HepG2 (cell line): ENCODE results near the gene OSBP. TPM values are rescaled to one million over a fixed set of nuclear protein-coding genes. Genes with fewer than 3 reads are reported as not detected.

Experiments
- GABPB1 ChIP-seq: IDR thresholded peaks from 2 replicates; pipeline ENCODE4 v1.6.1; 2016; ENCODE audit warnings: mild to moderate bottlenecking, missing genetic modification reagents, moderate library complexity, missing compliant biosample characterization
- GPN1 ChIP-seq: sonication (generic); formaldehyde crosslinking; IDR thresholded peaks from 2 replicates; pipeline ENCODE4 v1.5.1; 2020; ENCODE audit warnings: missing genetic modification reagents, borderline replicate concordance
- KDM2A ChIP-seq: sonication (generic); formaldehyde crosslinking; IDR thresholded peaks from 2 replicates; pipeline ENCODE4 v1.4.0; 2020; ENCODE audit warnings: low read depth, missing genetic modification reagents, borderline replicate concordance
- MEIS1 ChIP-seq: sonication (generic); formaldehyde crosslinking; IDR thresholded peaks from 2 replicates; pipeline ENCODE4 v1.9.0; 2021; ENCODE audit warnings: mild to moderate bottlenecking, missing genetic modification reagents, moderate library complexity, borderline replicate concordance
- MIXL1 ChIP-seq: IDR thresholded peaks from 2 replicates; pipeline ENCODE4 v1.6.1; 2016
- NR2F2 ChIP-seq: IDR thresholded peaks from 2 replicates; pipeline ENCODE4 v1.6.1; 2012; ENCODE audit warnings: low read depth, inconsistent platforms, borderline replicate concordance
- SKI ChIP-seq: fragments of 450-650 bp; IDR thresholded peaks from one replicate; pipeline ENCODE4 v1.6.1; 2018; ENCODE audit warnings: mild to moderate bottlenecking; ENCODE audit not compliant: partially characterized antibody
- SMARCC2 ChIP-seq: fragments of 450-650 bp; IDR thresholded peaks from 2 replicates; pipeline ENCODE4 v1.6.1; 2017; ENCODE audit warnings: antibody characterized with exemption, mild to moderate bottlenecking
- SNAPC2 ChIP-seq: sonication (generic); formaldehyde crosslinking; IDR thresholded peaks from 2 replicates; pipeline ENCODE4 v1.8.1; 2022; ENCODE audit warnings: mild to moderate bottlenecking, missing genetic modification reagents
- SP140L ChIP-seq: sonication (generic); formaldehyde crosslinking; IDR thresholded peaks from 2 replicates; pipeline ENCODE4 v1.4.0; 2020; ENCODE audit warnings: missing genetic modification reagents, borderline replicate concordance
- SRF ChIP-seq: IDR thresholded peaks from 2 replicates; pipeline ENCODE4 v1.6.1; 2011; ENCODE audit warnings: mild to moderate bottlenecking, low read depth, low read length, moderate library complexity
- TEAD3 ChIP-seq: optimal IDR thresholded peaks from 2 replicates; pipeline ENCODE3; 2016; ENCODE audit warnings: borderline replicate concordance
- TRIM22 ChIP-seq: fragments of 450-650 bp; IDR thresholded peaks from 2 replicates; pipeline ENCODE4 v1.6.1; 2017
- ZNF280D ChIP-seq: sonication (generic); formaldehyde crosslinking; IDR thresholded peaks from 2 replicates; pipeline ENCODE4 v1.5.1; 2020; ENCODE audit warnings: mild to moderate bottlenecking, missing genetic modification reagents
- ZNF296 ChIP-seq: sonication (generic); formaldehyde crosslinking; conservative IDR thresholded peaks from 2 replicates; pipeline ENCODE4 v1.5.0; 2020; ENCODE audit warnings: mild to moderate bottlenecking, missing genetic modification reagents
- ZNF367 ChIP-seq: sonication (generic); formaldehyde crosslinking; IDR thresholded peaks from 2 replicates; pipeline ENCODE4 v1.4.0; 2020; ENCODE audit warnings: missing genetic modification reagents, borderline replicate concordance
- ZNF441 ChIP-seq: sonication (generic); formaldehyde crosslinking; IDR thresholded peaks from 2 replicates; pipeline ENCODE4 v1.7.0; 2021; ENCODE audit warnings: missing genetic modification reagents, borderline replicate concordance
- ZNF749 ChIP-seq: sonication (generic); formaldehyde crosslinking; IDR thresholded peaks from 2 replicates; pipeline ENCODE4 v1.8.0; 2022; ENCODE audit warnings: mild to moderate bottlenecking, missing genetic modification reagents, moderate library complexity, borderline replicate concordance
- polyA plus RNA-seq, 8 experiments: library from polyadenylated mRNA; depleted of rRNA in 3 of 8; stranded (reverse) in 7 of 8; unstranded in 1 of 8; fragments of >200 nt; fragmentation: Illumina TruSeq in 4 of 8; extraction: Trizol in 4 of 8; gene quantifications; 2 replicates each; pipeline versions ENCODE4 v1.2.1 to v1.2.3, GENCODE V29; 2011 to 2016; ENCODE audit warnings: low read depth in 4 of 8, missing spikeins in 1 of 8, mixed read lengths in 1 of 8; ENCODE audit not compliant: insufficient read depth in 1 of 8
- total RNA-seq, 5 experiments: library from RNA; depleted of rRNA; stranded (reverse); fragments of >200 nt; fragmentation: Illumina TruSeq; extraction: Trizol; gene quantifications; 2 replicates each; pipeline ENCODE4 v1.2.3, GENCODE V29; 2016; ENCODE audit warnings: low read depth in 1 of 5
- TF ChIP-seq, protein P1 (sequence below): IDR thresholded peaks from 2 replicates; pipeline ENCODE4 v1.6.1; 2016
- TF ChIP-seq, protein P2 (sequence below): sonication (generic); formaldehyde crosslinking; conservative IDR thresholded peaks from 2 replicates; pipeline ENCODE4 v1.8.0; 2022; ENCODE audit warnings: low read depth, missing genetic modification reagents
- TF ChIP-seq, protein P3 (sequence below): sonication (generic); formaldehyde crosslinking; IDR thresholded peaks from 2 replicates; pipeline ENCODE4 v1.5.0; 2020; ENCODE audit warnings: missing genetic modification reagents
- TF ChIP-seq, protein P4 (sequence below): IDR thresholded peaks from 2 replicates; pipeline ENCODE4 v1.6.1; 2016; ENCODE audit warnings: missing genetic modification reagents, missing compliant biosample characterization

OSBP gene
- total and polyA plus RNA-seq, 2 of the 13 experiments (the other 11 are each of a cell fraction or from before 2014, with no cell fraction given): 12.1 to 13.5 TPM

DNA sequence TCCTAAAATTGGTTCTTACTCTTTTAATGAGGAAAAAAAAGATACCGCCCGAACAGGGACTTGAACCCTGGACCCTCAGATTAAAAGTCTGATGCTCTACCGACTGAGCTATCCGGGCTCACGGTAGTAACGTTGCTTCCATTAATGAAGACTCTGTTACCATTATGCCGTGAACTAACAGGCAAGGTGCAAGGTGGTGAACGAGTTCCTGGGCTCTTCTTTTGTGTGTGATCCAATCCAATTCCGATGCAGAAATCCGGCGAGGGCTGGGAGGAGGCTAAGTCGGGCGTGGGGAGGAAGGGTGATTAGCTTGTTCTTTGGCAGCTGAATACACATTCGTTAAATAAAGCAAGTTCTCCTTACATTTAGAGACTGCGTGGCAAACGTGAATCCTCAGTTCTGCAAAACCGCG is 55.3 kb downstream of the OSBP start (continued):
- TF ChIP-seq, protein P1, sequence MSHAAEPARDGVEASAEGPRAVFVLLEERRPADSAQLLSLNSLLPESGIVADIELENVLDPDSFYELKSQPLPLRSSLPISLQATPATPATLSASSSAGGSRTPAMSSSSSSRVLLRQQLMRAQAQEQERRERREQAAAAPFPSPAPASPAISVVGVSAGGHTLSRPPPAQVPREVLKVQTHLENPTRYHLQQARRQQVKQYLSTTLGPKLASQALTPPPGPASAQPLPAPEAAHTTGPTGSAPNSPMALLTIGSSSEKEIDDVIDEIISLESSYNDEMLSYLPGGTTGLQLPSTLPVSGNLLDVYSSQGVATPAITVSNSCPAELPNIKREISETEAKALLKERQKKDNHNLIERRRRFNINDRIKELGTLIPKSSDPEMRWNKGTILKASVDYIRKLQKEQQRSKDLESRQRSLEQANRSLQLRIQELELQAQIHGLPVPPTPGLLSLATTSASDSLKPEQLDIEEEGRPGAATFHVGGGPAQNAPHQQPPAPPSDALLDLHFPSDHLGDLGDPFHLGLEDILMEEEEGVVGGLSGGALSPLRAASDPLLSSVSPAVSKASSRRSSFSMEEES (CRISPR knock-in tag): no peak
- no peak for TF ChIP-seq GPN1
- TF ChIP-seq SP140L (CRISPR knock-in tag): no peak
- TF ChIP-seq, protein P2, sequence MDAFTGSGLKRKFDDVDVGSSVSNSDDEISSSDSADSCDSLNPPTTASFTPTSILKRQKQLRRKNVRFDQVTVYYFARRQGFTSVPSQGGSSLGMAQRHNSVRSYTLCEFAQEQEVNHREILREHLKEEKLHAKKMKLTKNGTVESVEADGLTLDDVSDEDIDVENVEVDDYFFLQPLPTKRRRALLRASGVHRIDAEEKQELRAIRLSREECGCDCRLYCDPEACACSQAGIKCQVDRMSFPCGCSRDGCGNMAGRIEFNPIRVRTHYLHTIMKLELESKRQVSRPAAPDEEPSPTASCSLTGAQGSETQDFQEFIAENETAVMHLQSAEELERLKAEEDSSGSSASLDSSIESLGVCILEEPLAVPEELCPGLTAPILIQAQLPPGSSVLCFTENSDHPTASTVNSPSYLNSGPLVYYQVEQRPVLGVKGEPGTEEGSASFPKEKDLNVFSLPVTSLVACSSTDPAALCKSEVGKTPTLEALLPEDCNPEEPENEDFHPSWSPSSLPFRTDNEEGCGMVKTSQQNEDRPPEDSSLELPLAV (CRISPR knock-in tag): no peak
- TF ChIP-seq NR2F2: no peak; the same call in 1 of the 2 replicates
- TF ChIP-seq ZNF749: no peak
- peak; percentile 13 for TF ChIP-seq TEAD3 (CRISPR knock-in tag)
- TF ChIP-seq SRF: no peak
- TF ChIP-seq SMARCC2: no peak
- TF ChIP-seq ZNF367 (CRISPR knock-in tag): no peak
- no peak for TF ChIP-seq SKI
- peak; percentile 36; the same call in 1 of the 2 replicates for TF ChIP-seq ZNF280D
- no peak for TF ChIP-seq TRIM22
- TF ChIP-seq ZNF441 (CRISPR knock-in tag): no peak
- TF ChIP-seq GABPB1 (CRISPR knock-in tag): no peak; the same call in 1 of the 2 replicates
- peak; percentile 81 for TF ChIP-seq MIXL1 (CRISPR knock-in tag)
- TF ChIP-seq ZNF296 (CRISPR knock-in tag): no peak
- TF ChIP-seq KDM2A (CRISPR knock-in tag): no peak; the same call in 1 of the 2 replicates
- TF ChIP-seq MEIS1 (CRISPR knock-in tag): no peak
- no peak for TF ChIP-seq SNAPC2
- TF ChIP-seq, protein P3, sequence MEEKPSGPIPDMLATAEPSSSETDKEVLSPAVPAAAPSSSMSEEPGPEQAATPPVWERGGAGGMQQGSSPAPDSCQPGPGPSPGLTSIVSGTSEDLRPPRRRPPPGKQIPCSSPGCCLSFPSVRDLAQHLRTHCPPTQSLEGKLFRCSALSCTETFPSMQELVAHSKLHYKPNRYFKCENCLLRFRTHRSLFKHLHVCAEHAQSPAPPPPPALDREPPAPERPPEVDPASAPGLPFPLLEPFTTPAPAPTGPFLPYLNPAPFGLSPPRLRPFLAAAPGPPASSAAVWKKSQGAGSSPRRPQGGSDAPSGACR (CRISPR knock-in tag): no peak; the same call in 1 of the 2 replicates
- TF ChIP-seq, protein P4, sequence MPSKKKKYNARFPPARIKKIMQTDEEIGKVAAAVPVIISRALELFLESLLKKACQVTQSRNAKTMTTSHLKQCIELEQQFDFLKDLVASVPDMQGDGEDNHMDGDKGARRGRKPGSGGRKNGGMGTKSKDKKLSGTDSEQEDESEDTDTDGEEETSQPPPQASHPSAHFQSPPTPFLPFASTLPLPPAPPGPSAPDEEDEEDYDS: 0 out of 2 replicates have a peak, but pooled peaks have one; percentile 7
